ENCODE results near the gene ENKD1.

Gene ENKD1

DNA sequence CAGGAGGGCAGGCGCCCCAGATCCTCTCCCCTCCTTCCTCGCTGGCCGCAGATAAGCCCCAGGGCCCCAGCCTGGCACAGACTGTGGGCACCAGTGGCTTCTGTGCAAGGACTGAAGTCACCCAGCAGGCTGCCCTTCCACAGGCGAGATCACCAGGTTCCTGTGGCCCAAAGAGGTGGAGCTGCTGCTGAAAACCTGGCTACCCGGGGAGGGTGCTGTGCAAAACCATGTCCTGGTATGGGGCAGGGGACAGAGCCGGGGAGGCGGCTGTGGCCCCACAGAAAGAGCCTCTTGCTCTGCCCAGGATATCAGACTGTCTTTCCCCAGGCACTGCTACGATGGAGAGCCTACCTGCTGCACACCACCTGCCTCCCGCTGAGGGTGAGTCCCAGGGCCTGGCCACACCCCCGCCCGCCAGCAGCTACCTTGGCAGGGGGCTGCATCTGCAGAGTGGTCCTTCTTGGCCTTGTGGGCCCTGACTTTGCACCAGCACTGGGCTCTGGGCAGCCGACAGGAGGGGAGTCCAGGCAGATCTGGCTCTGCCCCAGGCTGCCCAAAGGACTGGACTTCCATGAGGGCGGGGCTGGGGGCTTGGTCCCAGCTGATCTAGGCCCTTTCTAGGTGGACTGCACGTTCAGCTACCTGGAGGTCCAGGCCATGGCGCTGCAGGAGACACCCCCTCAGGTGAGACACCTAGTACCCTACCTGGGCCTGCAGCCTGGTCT lies 21.0 kb downstream of the ENKD1 start:
- H3K79me2 ChIP-seq (ENCODE audit: control insufficient read depth, low read length), result peaks cover 24% of the 10 kb centered on the region
- H3K9me3 ChIP-seq (ENCODE audit: control insufficient read depth, insufficient read depth, low read length), result no peaks in the 10 kb centered on the region
- H3K27me3 ChIP-seq (ENCODE audit: control insufficient read depth, low read length), result no peaks in the 10 kb centered on the region
- peak overlapping the region; percentile 79 for H3K27ac ChIP-seq (ENCODE audit: low read depth, low read length)
- H3K36me3 ChIP-seq (ENCODE audit: control insufficient read depth, low read length), result peaks cover 45% of the 10 kb centered on the region
- H3K4me1 ChIP-seq (ENCODE audit: control insufficient read depth, low read length), result peaks cover 25% of the 10 kb centered on the region
- no peaks in the 10 kb centered on the region for H4K20me1 ChIP-seq (ENCODE audit: control insufficient read depth, insufficient read depth, low read depth, low read length)
- H3K9me2 ChIP-seq (replicated peaks; ENCODE audit: control insufficient read depth, low read length), result no peaks in the 10 kb centered on the region
- peaks cover 4% of the 10 kb centered on the region for H3F3A ChIP-seq (ENCODE audit: control insufficient read depth, insufficient read depth)
- peak overlapping the region; percentile 91 for H3K4me2 ChIP-seq (ENCODE audit: low read length)
- peak overlapping the region; percentile 91 for H3K4me3 ChIP-seq (ENCODE audit: low read length)
- TF ChIP-seq, protein P1, sequence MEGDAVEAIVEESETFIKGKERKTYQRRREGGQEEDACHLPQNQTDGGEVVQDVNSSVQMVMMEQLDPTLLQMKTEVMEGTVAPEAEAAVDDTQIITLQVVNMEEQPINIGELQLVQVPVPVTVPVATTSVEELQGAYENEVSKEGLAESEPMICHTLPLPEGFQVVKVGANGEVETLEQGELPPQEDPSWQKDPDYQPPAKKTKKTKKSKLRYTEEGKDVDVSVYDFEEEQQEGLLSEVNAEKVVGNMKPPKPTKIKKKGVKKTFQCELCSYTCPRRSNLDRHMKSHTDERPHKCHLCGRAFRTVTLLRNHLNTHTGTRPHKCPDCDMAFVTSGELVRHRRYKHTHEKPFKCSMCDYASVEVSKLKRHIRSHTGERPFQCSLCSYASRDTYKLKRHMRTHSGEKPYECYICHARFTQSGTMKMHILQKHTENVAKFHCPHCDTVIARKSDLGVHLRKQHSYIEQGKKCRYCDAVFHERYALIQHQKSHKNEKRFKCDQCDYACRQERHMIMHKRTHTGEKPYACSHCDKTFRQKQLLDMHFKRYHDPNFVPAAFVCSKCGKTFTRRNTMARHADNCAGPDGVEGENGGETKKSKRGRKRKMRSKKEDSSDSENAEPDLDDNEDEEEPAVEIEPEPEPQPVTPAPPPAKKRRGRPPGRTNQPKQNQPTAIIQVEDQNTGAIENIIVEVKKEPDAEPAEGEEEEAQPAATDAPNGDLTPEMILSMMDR (IDR thresholded peaks at IDR 0.05; ENCODE audit: low read depth, low read length, poor library complexity, severe bottlenecking), result no peak
- TF ChIP-seq EZH2phosphoT487 (IDR thresholded peaks at IDR 0.05; ENCODE audit: borderline replicate concordance, low read length), result no peak

DNA sequence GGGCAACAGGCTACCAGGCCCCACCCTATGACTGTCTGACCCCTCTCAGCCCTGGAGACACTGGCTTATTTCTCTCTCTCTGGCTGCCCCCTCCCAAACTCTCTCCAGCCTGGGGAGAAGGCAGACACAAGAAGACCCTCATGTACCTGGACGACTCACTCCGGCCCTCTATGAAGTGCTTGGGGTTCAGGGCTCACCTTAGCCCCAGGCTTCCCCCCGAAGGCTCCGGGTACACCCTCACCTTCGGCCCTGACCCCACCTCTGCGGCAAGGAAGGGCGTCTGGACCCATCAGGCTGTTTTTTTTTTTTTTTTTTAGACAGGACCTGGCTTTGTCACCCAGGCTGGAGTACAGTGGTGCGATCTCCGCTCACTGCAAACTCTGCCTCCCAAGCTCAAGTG lies 22.5 kb downstream of the ENKD1 start:
- H3K4me1 ChIP-seq (ENCODE audit: control insufficient read depth, low read length), result peaks cover 25% of the 10 kb centered on the region
- no peaks in the 10 kb centered on the region for H3K9me2 ChIP-seq (replicated peaks; ENCODE audit: control insufficient read depth, low read length)
- no peaks in the 10 kb centered on the region for H3K9me3 ChIP-seq (ENCODE audit: control insufficient read depth, insufficient read depth, low read length)
- peaks cover 24% of the 10 kb centered on the region for H3K79me2 ChIP-seq (ENCODE audit: control insufficient read depth, low read length)
- no peak overlapping the region for H3K27ac ChIP-seq (ENCODE audit: low read depth, low read length)
- H3F3A ChIP-seq (ENCODE audit: control insufficient read depth, insufficient read depth), result peaks cover 6% of the 10 kb centered on the region
- no peak for TF ChIP-seq EZH2phosphoT487 (IDR thresholded peaks at IDR 0.05; ENCODE audit: borderline replicate concordance, low read length)
- TF ChIP-seq, protein P1 (IDR thresholded peaks at IDR 0.05; ENCODE audit: low read depth, low read length, poor library complexity, severe bottlenecking), result no peak
- H4K20me1 ChIP-seq (ENCODE audit: control insufficient read depth, insufficient read depth, low read depth, low read length), result no peaks in the 10 kb centered on the region
- no peak overlapping the region for H3K4me3 ChIP-seq (ENCODE audit: low read length)
- peaks cover 31% of the 10 kb centered on the region for H3K36me3 ChIP-seq (ENCODE audit: control insufficient read depth, low read length)
- no peaks in the 10 kb centered on the region for H3K27me3 ChIP-seq (ENCODE audit: control insufficient read depth, low read length)
- H3K4me2 ChIP-seq (ENCODE audit: low read length), result peak overlapping the region; percentile 91

DNA sequence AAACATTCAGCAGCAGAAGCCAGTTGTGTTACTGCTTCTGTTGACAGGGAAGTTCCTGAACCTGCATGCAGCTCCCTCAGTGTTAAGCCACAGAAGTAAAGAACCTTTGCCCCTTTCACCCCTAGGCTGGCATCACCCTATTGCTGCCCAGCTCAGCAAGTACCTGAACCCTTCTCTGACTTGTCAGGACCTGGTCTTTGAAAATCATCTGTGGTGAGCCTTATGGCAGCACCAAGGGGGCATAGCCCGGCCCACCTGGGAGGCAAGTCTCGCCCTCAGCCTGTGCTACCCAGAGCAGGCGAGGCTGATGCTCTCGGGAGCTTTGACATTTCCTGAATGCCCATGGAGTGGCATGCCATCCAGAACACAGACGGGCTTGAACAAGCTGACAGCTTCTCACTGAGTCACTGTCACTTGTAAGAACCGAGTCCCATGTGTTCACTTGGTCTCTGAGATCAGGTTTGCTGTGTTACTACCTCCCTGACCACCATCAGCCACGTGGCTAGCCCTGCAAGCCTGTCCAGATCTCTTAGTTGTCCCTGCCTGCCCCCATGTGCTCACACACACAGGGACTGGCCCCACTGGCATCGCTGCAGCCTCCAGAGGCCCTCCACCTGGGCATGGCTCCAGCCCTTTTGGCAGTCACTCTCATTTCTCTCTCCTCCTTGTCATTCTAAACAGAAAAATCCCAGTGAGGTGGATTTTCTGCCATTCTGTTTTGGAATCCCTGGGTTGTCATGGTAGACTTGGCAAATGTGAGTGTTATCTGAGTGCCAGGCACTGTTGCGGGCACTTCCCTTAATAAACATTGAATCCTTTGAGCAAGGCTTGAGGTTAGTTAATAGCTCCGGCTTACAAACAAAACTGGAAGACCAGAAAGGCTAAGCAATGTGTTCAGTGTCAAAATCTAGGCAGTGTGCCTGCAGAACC lies 24.5 kb downstream of the ENKD1 start:
- H3K79me2 ChIP-seq (ENCODE audit: control insufficient read depth, low read length), result peaks cover 21% of the 10 kb centered on the region
- H3K9me2 ChIP-seq (replicated peaks; ENCODE audit: control insufficient read depth, low read length), result no peaks in the 10 kb centered on the region
- TF ChIP-seq, protein P1 (IDR thresholded peaks at IDR 0.05; ENCODE audit: low read depth, low read length, poor library complexity, severe bottlenecking), result no peak
- no peak for TF ChIP-seq EZH2phosphoT487 (IDR thresholded peaks at IDR 0.05; ENCODE audit: borderline replicate concordance, low read length)
- no peaks in the 10 kb centered on the region for H4K20me1 ChIP-seq (ENCODE audit: control insufficient read depth, insufficient read depth, low read depth, low read length)
- H3K27ac ChIP-seq (ENCODE audit: low read depth, low read length), result no peak overlapping the region
- H3K9me3 ChIP-seq (ENCODE audit: control insufficient read depth, insufficient read depth, low read length), result no peaks in the 10 kb centered on the region
- H3K27me3 ChIP-seq (ENCODE audit: control insufficient read depth, low read length), result no peaks in the 10 kb centered on the region
- peaks cover 25% of the 10 kb centered on the region for H3K4me1 ChIP-seq (ENCODE audit: control insufficient read depth, low read length)
- H3K4me3 ChIP-seq (ENCODE audit: low read length), result no peak overlapping the region
- no peak overlapping the region for H3K4me2 ChIP-seq (ENCODE audit: low read length)
- peaks cover 40% of the 10 kb centered on the region for H3K36me3 ChIP-seq (ENCODE audit: control insufficient read depth, low read length)
- peaks cover 10% of the 10 kb centered on the region for H3F3A ChIP-seq (ENCODE audit: control insufficient read depth, insufficient read depth)

Data from DOHH2 (cell line).